Measurements from ENCODE around the gene DCAKD. TPM values are rescaled to one million over a fixed set of nuclear protein-coding genes. Genes with fewer than 3 reads are reported as not detected.

DCAKD gene
- polyA plus RNA-seq, 1 donor from 2014 or later: 68.5 TPM

- Histone ChIP-seq H3K36me3 (ENCODE audit: insufficient read depth, low read length) (no peaks in the 10 kb centered on the region), H3K9ac (ENCODE audit: low read length) (no peak overlapping the region), H4K20me1 (ENCODE audit: insufficient read depth) (no peaks in the 10 kb centered on the region), H3K27me3 (ENCODE audit: insufficient read depth, low read depth, low read length) (no peaks in the 10 kb centered on the region), H3K4me2 (ENCODE audit: low read length) (no peak overlapping the region), H3K9me2 (ENCODE audit: insufficient read depth, low read length) (no peaks in the 10 kb centered on the region), H3K9me3 (ENCODE audit: low read length) (no peaks in the 10 kb centered on the region), H3K27ac (ENCODE audit: low read length) (no peak overlapping the region), H3K4me3 (ENCODE audit: low read length) (no peak overlapping the region), H3K79me2 (replicated peaks; ENCODE audit: insufficient read depth, low read length) (no peaks in the 10 kb centered on the region), H3F3A (ENCODE audit: insufficient read depth, low read length, poor library complexity, severe bottlenecking) (no peaks in the 10 kb centered on the region), H2AFZ (ENCODE audit: low read depth, low read length) (no peak overlapping the region)
- TF ChIP-seq RAD21 (conservative IDR thresholded peaks at IDR 0.05) (no peak), REST (IDR thresholded peaks at IDR 0.05; ENCODE audit: borderline replicate concordance) (no peak), CTCF (IDR thresholded peaks at IDR 0.05; ENCODE audit: poor library complexity, severe bottlenecking) (no peak), TAF1 (IDR thresholded peaks at IDR 0.05; ENCODE audit: low read depth) (no peak), EP300 (conservative IDR thresholded peaks at IDR 0.05; ENCODE audit: poor library complexity, severe bottlenecking) (no peak), EZH2 (IDR thresholded peaks at IDR 0.05; ENCODE audit: borderline replicate concordance, insufficient read depth, low read length, poor library complexity, severe bottlenecking) (no peak)
Observed at GRCh38 chr17:45086865-45087503, 35.6 kb upstream of the DCAKD start.

- Histone ChIP-seq H3K9me2 (ENCODE audit: insufficient read depth, low read length) (no peaks in the 10 kb centered on the region), H3F3A (ENCODE audit: insufficient read depth, low read length, poor library complexity, severe bottlenecking) (no peaks in the 10 kb centered on the region), H3K4me2 (ENCODE audit: low read length) (no peak overlapping the region), H3K36me3 (ENCODE audit: insufficient read depth, low read length) (no peaks in the 10 kb centered on the region), H3K4me3 (ENCODE audit: low read length) (no peak overlapping the region), H3K79me2 (replicated peaks; ENCODE audit: insufficient read depth, low read length) (no peaks in the 10 kb centered on the region), H3K27me3 (ENCODE audit: insufficient read depth, low read depth, low read length) (no peaks in the 10 kb centered on the region), H3K27ac (ENCODE audit: low read length) (no peak overlapping the region), H3K9ac (ENCODE audit: low read length) (no peak overlapping the region), H2AFZ (ENCODE audit: low read depth, low read length) (no peak overlapping the region), H4K20me1 (ENCODE audit: insufficient read depth) (no peaks in the 10 kb centered on the region), H3K9me3 (ENCODE audit: low read length) (no peaks in the 10 kb centered on the region)
- TF ChIP-seq TAF1 (IDR thresholded peaks at IDR 0.05; ENCODE audit: low read depth): no peak
- no peak for TF ChIP-seq EP300 (conservative IDR thresholded peaks at IDR 0.05; ENCODE audit: poor library complexity, severe bottlenecking)
- TF ChIP-seq CTCF (IDR thresholded peaks at IDR 0.05; ENCODE audit: poor library complexity, severe bottlenecking): no peak
- no peak for TF ChIP-seq POLR2AphosphoS5 (IDR thresholded peaks at IDR 0.05)
- TF ChIP-seq SMC3 (conservative IDR thresholded peaks at IDR 0.05; ENCODE audit: poor library complexity): no peak
- no peak for TF ChIP-seq RAD21 (conservative IDR thresholded peaks at IDR 0.05)
- no peak for TF ChIP-seq REST (IDR thresholded peaks at IDR 0.05; ENCODE audit: borderline replicate concordance)
- no peak for TF ChIP-seq EZH2 (IDR thresholded peaks at IDR 0.05; ENCODE audit: borderline replicate concordance, insufficient read depth, low read length, poor library complexity, severe bottlenecking)
- no peak for TF ChIP-seq MXI1 (conservative IDR thresholded peaks at IDR 0.05; ENCODE audit: poor library complexity, severe bottlenecking)
Observed at GRCh38 chr17:45086391-45086790, 35.0 kb upstream of the DCAKD start.
